ENCODE results near the gene INPPL1. TPM values are rescaled to one million over a fixed set of nuclear protein-coding genes. Genes with fewer than 3 reads are reported as not detected.
"Not testable (repeated sequence)": the region's sequence is repeated elsewhere in the genome, so short reads cannot be mapped to it uniquely, and the experiment has no call there.

The INPPL1 gene
- total and polyA plus RNA-seq, 8 donors: 20.9 to 226 (median 99.2) TPM

DNA sequence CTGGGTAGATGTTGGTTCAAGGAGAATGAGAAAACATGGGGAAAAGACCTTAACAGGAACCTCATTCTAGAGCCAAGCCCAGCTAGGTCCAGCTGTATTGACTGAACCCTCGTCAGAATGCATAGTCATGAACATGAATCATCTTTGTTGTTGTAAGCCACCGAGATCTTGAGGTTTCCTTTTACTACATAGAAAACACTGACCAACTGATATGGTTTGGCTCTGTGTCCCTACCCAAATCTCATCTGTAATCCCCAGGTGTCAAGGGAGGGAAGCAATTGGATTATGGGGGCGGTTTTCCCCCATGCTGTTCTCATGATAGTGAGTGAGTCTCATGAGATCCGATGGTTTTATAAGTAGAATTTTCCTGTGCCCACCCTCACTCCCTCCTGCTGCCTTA lies 38.8 kb downstream of the INPPL1 start:
- Histone ChIP-seq H3K9me3 (no peaks in the 10 kb centered on the region), H3K4me3 (no peak overlapping the region), H3K27me3 (peaks cover 0 to 7% (median 0%) of the 10 kb centered on the region in 3 donors), H3K36me3 (no peaks in the 10 kb centered on the region), H3K27ac (no peak overlapping the region), H3K4me1 (peaks cover 0 to 6% (median 0%) of the 10 kb centered on the region in 4 donors)
- intact Hi-C loops (cut with DNase I; ENCODE audit: low total_unique reads): no loop called here
- DNase-seq: no peak
- WGBS, 5 donors: 45 to 64% (median 51%) methylated on average over 4 of the region's 4 CpGs
- TF ChIP-seq POLR2A (IDR thresholded peaks at IDR 0.05) (no peak), EP300 (IDR thresholded peaks at IDR 0.05) (no peak), POLR2AphosphoS5 (IDR thresholded peaks at IDR 0.05) (no peak), CTCF (IDR thresholded peaks at IDR 0.05) (no peak)

- H3K27ac ChIP-seq: peak overlapping the region in 1 of 5 donors; percentile 22
These were observed 41.4 kb downstream of the INPPL1 start for GRCh38 chr11:72265951-72266350.

GRCh38 chr11:72266960-72267359 lies 42.4 kb downstream of the INPPL1 start:
- peak overlapping the region in 1 of 5 donors; percentile 5 for H3K27ac ChIP-seq
- H3K36me3 ChIP-seq; DNase-seq; H3K4me3 ChIP-seq; H3K9me3 ChIP-seq; intact Hi-C loops (cut with DNase I; ENCODE audit: low total_unique reads); H3K4me1 ChIP-seq: not testable (repeated sequence)
- WGBS, 5 donors: 47 to 62% (median 59%) methylated on average over 5 of the region's 5 CpGs
- peaks cover 0 to 21% (median 0%) of the 10 kb centered on the region in 3 donors for H3K27me3 ChIP-seq

More at GRCh38 chr11:72265951-72266350, 41.4 kb downstream of the INPPL1 start:
- intact Hi-C loops (cut with DNase I; ENCODE audit: low total_unique reads): no loop called here
- Histone ChIP-seq H3K4me1 (peaks cover 0 to 6% (median 0%) of the 10 kb centered on the region in 4 donors), H3K4me3 (no peak overlapping the region), H3K36me3 (no peaks in the 10 kb centered on the region), H3K9me3 (no peaks in the 10 kb centered on the region), H3K27me3 (peaks cover 0 to 21% (median 0%) of the 10 kb centered on the region in 3 donors)
- TF ChIP-seq EP300 (IDR thresholded peaks at IDR 0.05): no peak
- no peak for TF ChIP-seq POLR2AphosphoS5 (IDR thresholded peaks at IDR 0.05)
- no peak for TF ChIP-seq CTCF (IDR thresholded peaks at IDR 0.05)
- no peak for TF ChIP-seq POLR2A (IDR thresholded peaks at IDR 0.05)
- no peak for DNase-seq

DNA sequence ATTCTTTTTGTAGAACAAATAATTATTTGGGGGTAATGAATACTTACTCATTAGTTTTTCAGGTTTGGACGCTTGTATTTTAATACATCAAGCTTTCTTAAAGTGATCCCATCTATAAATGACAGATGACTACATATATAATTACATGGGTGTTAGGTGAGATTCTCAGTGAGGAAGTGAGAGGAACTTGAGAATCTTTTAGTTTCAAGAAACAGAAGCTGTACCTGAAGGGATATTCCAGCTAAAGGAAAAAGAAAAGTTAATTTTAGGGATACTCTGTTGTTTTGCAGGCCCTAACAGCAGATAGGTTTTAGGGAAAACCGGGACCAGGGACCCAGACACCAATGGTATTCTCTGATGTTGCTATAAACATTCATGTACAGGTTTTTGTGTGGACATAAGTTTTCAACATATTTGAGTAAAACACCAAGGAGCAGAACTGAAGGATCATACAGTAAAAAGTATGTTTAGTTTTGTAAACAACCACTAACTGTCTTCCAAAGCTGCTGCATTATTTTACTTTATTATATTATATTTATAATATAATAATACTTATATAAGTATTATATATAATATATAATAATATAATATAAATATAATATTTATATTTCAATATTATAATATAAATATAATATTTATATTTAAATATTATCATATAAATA lies 43.5 kb downstream of the INPPL1 start:
- Histone ChIP-seq H3K27ac (no peak overlapping the region), H3K9me3 (no peaks in the 10 kb centered on the region), H3K27me3 (peaks cover 0 to 21% (median 0%) of the 10 kb centered on the region in 3 donors), H3K4me3 (no peak overlapping the region), H3K36me3 (no peaks in the 10 kb centered on the region), H3K4me1 (peaks cover 0 to 6% (median 0%) of the 10 kb centered on the region in 4 donors)
- intact Hi-C loops (cut with DNase I; ENCODE audit: low total_unique reads): no loop called here
- TF ChIP-seq EP300 (IDR thresholded peaks at IDR 0.05) (no peak), CTCF (IDR thresholded peaks at IDR 0.05) (no peak), POLR2A (IDR thresholded peaks at IDR 0.05) (no peak), POLR2AphosphoS5 (IDR thresholded peaks at IDR 0.05) (no peak)
- no peak for DNase-seq
- WGBS, 5 donors: 77 to 85% (median 81%) methylated on average over 2 of the region's 2 CpGs

DNA sequence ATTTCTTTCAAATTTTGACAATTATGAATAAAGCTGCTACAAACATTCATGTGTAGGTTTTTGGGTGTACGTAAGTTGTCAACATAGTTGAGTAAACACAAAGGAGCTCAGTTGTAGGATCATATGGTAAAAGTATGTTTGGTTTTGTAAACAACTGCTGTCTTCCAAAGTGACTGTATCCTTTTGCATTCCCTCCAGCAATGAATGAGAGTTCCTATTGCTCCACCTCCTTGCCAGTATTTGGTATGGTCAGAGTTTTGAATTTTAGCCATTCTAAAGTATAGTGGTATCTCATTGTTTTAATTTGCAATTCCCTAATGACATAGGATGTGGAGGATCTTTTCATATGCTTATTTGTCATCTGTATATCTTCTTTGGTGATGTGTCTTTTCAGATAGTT lies 47.4 kb downstream of the INPPL1 start:
- 55 to 74% (median 58%) methylated on average over 1 of the region's 1 CpG for WGBS, 5 donors
- DNase-seq: no peak

More for the DNA sequence above, 47.4 kb downstream of the INPPL1 start:
- Histone ChIP-seq H3K9me3 (no peaks in the 10 kb centered on the region), H3K36me3 (no peaks in the 10 kb centered on the region), H3K27me3 (peaks cover 0 to 14% (median 0%) of the 10 kb centered on the region in 3 donors), H3K27ac (no peak overlapping the region), H3K4me3 (no peak overlapping the region), H3K4me1 (no peaks in the 10 kb centered on the region)
- TF ChIP-seq EP300 (IDR thresholded peaks at IDR 0.05) (no peak), CTCF (IDR thresholded peaks at IDR 0.05) (no peak), POLR2A (IDR thresholded peaks at IDR 0.05) (no peak), POLR2AphosphoS5 (IDR thresholded peaks at IDR 0.05) (no peak)
- intact Hi-C loops (cut with DNase I; ENCODE audit: low total_unique reads): no loop called here
